ENCODE measurements around the gene FAM241B.

Gene FAM241B

GRCh38 chr10:69666756-69667155 lies 36.7 kb downstream of the FAM241B start:
- DNase-seq (ENCODE audit: low read depth in 2 of 2), result no peak

- no peak for DNase-seq (ENCODE audit: low read depth in 2 of 2)
Observed at GRCh38 chr10:69668721-69669120, 38.7 kb downstream of the FAM241B start.

- DNase-seq (ENCODE audit: low read depth in 2 of 2), result no peak
Observed at GRCh38 chr10:69669409-69669808, 39.4 kb downstream of the FAM241B start.

- no peak for DNase-seq (ENCODE audit: low read depth in 2 of 2)
Observed at GRCh38 chr10:69673521-69673920, 43.5 kb downstream of the FAM241B start.

- DNase-seq (ENCODE audit: low read depth in 2 of 2), result no peak
Observed at GRCh38 chr10:69674786-69675185, 44.7 kb downstream of the FAM241B start.

GRCh38 chr10:69676301-69676700 lies 46.3 kb downstream of the FAM241B start:
- DNase-seq (ENCODE audit: low read depth in 2 of 2), result no peak

GRCh38 chr10:69677985-69678654 lies 48.1 kb downstream of the FAM241B start:
- DNase-seq (ENCODE audit: low read depth in 2 of 2), result no peak

GRCh38 chr10:69679736-69680135 lies 49.7 kb downstream of the FAM241B start:
- no peak for DNase-seq (ENCODE audit: low read depth in 2 of 2)

GRCh38 chr10:69680610-69681009 lies 50.6 kb downstream of the FAM241B start:
- no peak for DNase-seq (ENCODE audit: low read depth in 2 of 2)

- DNase-seq (ENCODE audit: low read depth in 2 of 2), result no peak
Observed at GRCh38 chr10:69681436-69681835, 51.4 kb downstream of the FAM241B start.

- no peak for DNase-seq (ENCODE audit: low read depth in 2 of 2)
Observed at GRCh38 chr10:69682955-69683474, 53.0 kb downstream of the FAM241B start.

Measured in stimulated activated CD8-positive, alpha-beta memory T cell treated with anti-CD3 and anti-CD28 coated beads, Interleukin-15, amount 100 ng/mL, for 4 hours (primary cell).